ENCODE results near the gene ATXN10.

Gene ATXN10

GRCh38 chr22:45830531-45831245 lies 159.1 kb downstream of the ATXN10 start:
- no peak overlapping the region for H3K4me3 ChIP-seq (ENCODE audit: low read length)
- TF ChIP-seq ZNF274 (IDR thresholded peaks at IDR 0.05; ENCODE audit: low read depth, low read length), result no peak

- no peak overlapping the region for H3K4me3 ChIP-seq (ENCODE audit: low read length)
- TF ChIP-seq ZNF274 (IDR thresholded peaks at IDR 0.05; ENCODE audit: low read depth, low read length), result no peak
Observed at GRCh38 chr22:45831394-45831793, 159.8 kb downstream of the ATXN10 start.

GRCh38 chr22:45832180-45832579 lies 160.5 kb downstream of the ATXN10 start:
- TF ChIP-seq ZNF274 (IDR thresholded peaks at IDR 0.05; ENCODE audit: low read depth, low read length), result no peak
- H3K4me3 ChIP-seq (ENCODE audit: low read length), result no peak overlapping the region

- no peak overlapping the region for H3K4me3 ChIP-seq (ENCODE audit: low read length)
Observed at GRCh38 chr22:45832959-45833580, 161.4 kb downstream of the ATXN10 start.

GRCh38 chr22:45833613-45834012 lies 162.0 kb downstream of the ATXN10 start:
- no peak overlapping the region for H3K4me3 ChIP-seq (ENCODE audit: low read length)
- no peak for TF ChIP-seq ZNF274 (IDR thresholded peaks at IDR 0.05; ENCODE audit: low read depth, low read length)

More at GRCh38 chr22:45832959-45833580, 161.4 kb downstream of the ATXN10 start:
- TF ChIP-seq ZNF274 (IDR thresholded peaks at IDR 0.05; ENCODE audit: low read depth, low read length), result no peak

GRCh38 chr22:45834241-45834640 lies 162.6 kb downstream of the ATXN10 start:
- TF ChIP-seq ZNF274 (IDR thresholded peaks at IDR 0.05; ENCODE audit: low read depth, low read length), result no peak

GRCh38 chr22:45834795-45835194 lies 163.2 kb downstream of the ATXN10 start:
- TF ChIP-seq ZNF274 (IDR thresholded peaks at IDR 0.05; ENCODE audit: low read depth, low read length), result no peak

More at GRCh38 chr22:45834241-45834640, 162.6 kb downstream of the ATXN10 start:
- H3K4me3 ChIP-seq (ENCODE audit: low read length), result no peak overlapping the region

GRCh38 chr22:45836418-45837169 lies 165.0 kb downstream of the ATXN10 start:
- TF ChIP-seq ZNF274 (IDR thresholded peaks at IDR 0.05; ENCODE audit: low read depth, low read length), result no peak
- H3K4me3 ChIP-seq (ENCODE audit: low read length), result no peak overlapping the region

More at GRCh38 chr22:45834795-45835194, 163.2 kb downstream of the ATXN10 start:
- no peak overlapping the region for H3K4me3 ChIP-seq (ENCODE audit: low read length)

GRCh38 chr22:45837508-45837907 lies 165.9 kb downstream of the ATXN10 start:
- TF ChIP-seq ZNF274 (IDR thresholded peaks at IDR 0.05; ENCODE audit: low read depth, low read length), result no peak
- H3K4me3 ChIP-seq (ENCODE audit: low read length), result no peak overlapping the region

GRCh38 chr22:45838305-45838887 lies 166.8 kb downstream of the ATXN10 start:
- TF ChIP-seq ZNF274 (IDR thresholded peaks at IDR 0.05; ENCODE audit: low read depth, low read length), result no peak
- H3K4me3 ChIP-seq (ENCODE audit: low read length), result no peak overlapping the region

GRCh38 chr22:45840483-45840882 lies 168.8 kb downstream of the ATXN10 start:
- TF ChIP-seq ZNF274 (IDR thresholded peaks at IDR 0.05; ENCODE audit: low read depth, low read length), result no peak
- no peak overlapping the region for H3K4me3 ChIP-seq (ENCODE audit: low read length)

- no peak for TF ChIP-seq ZNF274 (IDR thresholded peaks at IDR 0.05; ENCODE audit: low read depth, low read length)
- no peak overlapping the region for H3K4me3 ChIP-seq (ENCODE audit: low read length)
Observed at GRCh38 chr22:45842291-45842991, 170.8 kb downstream of the ATXN10 start.

- TF ChIP-seq ZNF274 (IDR thresholded peaks at IDR 0.05; ENCODE audit: low read depth, low read length), result no peak
- H3K4me3 ChIP-seq (ENCODE audit: low read length), result no peak overlapping the region
Observed at GRCh38 chr22:45843031-45843430, 171.4 kb downstream of the ATXN10 start.

- no peak for TF ChIP-seq ZNF274 (IDR thresholded peaks at IDR 0.05; ENCODE audit: low read depth, low read length)
- no peak overlapping the region for H3K4me3 ChIP-seq (ENCODE audit: low read length)
Observed at GRCh38 chr22:45843986-45844385, 172.4 kb downstream of the ATXN10 start.

Data from GM08714 (cell line).